KBM-7 (cell line): ENCODE measurements around the gene CDKAL1.
A peak's percentile ranks its signal among the peaks of the same experiment; 100 is the strongest.

Experiments used
- DNase-seq: peaks from one replicate; pipeline ENCODE4 v3.0.0-alpha.2; 2015
- in situ Hi-C: fragments of 300-500 bp; cut with MboI; formaldehyde crosslinking; loops from 2 replicates; pipeline ENCODE4 v1.14.3; 2020; ENCODE audit warnings: low sequenced_read_pairs, low pct_unique_long_range_greater_than_20kb, mixed read lengths

CDKAL1 gene

DNA sequence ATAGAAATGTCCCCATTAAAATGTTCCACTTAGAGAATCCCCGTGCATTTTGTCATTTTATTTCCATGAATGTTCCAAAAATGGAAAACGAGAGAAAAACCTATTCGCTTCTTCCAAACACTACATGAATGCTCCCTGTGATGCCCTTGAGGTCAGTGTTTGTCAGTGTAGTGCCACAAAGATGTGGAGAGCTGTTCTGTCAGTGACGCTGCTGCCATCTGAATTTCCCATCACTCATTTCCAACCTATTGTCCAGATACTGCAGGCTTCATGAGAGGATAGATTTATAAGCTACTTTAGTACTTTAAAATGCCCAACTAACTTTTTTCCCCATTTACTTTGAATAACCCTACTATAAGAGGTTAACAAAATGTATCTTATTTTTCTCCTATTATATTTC lies 335.8 kb downstream of the CDKAL1 start:
- no peak for DNase-seq
- in situ Hi-C loops, result no loop called here

DNA sequence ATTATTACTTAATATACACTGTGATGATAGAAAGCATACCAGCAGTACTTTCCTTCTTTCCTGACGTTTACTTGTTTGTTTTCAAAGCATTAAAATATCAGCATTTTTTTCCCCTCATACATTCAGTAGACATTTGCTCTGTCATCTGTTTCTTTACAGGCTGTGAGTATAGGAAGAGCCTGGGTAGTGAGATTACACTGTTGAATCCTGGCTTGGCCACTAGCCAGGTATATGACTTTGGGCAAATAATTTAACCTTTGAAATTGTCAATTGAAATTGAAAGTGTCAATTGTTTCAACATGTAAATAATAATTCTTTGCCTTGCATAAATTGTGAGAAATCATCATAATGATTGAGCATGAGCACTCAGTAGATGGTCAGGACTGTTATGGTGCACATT lies 336.2 kb downstream of the CDKAL1 start:
- no peak for DNase-seq
- in situ Hi-C loops, result no loop called here

DNA sequence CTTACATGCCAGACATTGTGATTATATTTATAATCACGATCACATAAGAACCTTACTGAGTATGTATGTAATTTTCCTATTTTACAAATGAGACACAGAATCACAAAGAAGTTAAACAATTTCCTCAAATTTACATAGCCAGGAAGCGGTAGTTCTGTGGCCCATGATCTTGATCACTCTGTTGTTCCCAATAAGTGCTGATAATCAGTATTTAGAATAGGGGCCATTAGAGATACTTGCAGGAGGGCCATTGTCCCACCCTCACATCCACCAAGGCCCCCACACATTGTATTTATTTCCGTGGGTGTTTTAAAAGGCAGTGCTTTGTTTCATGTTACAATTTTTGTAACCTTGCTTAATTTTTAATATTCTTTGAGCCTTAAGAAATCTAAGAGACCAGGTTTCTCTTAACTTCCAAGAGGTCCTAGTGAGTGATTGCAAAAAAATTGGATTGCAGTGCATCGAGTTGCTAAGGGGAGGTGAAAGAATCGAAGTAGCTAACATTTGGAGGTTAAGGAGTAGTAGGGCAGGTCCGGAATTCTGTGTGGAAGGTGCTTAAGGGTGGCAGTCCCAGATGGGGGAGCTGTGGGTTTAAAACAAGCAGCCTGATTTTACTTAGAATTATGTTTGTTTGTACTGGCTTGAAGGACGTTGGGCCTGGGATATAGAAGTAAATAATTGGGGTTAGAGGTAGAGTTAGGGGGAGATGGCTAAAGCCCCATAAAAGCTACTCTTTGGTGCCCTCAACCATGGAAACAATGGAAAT lies 339.4 kb downstream of the CDKAL1 start:
- in situ Hi-C loops, result no loop called here
- no peak for DNase-seq

DNA sequence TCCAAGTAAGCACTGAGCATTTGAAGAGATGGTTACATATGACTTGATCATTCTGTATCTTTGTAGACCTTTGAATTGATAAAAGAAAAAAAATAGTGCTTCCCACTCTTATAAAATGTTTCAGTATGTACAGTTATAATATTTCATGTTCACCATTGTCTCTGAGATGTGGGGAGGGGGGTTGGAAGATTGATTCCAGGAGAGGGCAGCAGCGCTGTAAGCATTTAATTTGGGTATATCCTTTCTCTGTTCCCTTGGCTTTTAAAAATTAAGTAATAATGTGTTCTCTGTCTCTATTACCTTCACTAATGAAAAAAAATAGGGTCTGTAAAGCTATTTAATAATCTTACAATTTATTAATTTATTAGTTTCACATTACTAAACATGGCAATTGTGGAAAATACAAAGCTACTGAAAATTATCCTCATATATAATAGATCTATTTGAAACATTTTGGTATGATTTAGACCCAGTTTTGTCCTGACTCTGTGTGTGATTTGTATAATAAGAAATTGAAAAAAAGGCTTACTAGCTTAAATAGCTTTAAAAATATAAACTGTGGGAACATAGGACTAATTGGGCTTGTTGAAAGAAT lies 341.2 kb downstream of the CDKAL1 start:
- peak; percentile 40 for DNase-seq
- in situ Hi-C loops, result no loop called here

DNA sequence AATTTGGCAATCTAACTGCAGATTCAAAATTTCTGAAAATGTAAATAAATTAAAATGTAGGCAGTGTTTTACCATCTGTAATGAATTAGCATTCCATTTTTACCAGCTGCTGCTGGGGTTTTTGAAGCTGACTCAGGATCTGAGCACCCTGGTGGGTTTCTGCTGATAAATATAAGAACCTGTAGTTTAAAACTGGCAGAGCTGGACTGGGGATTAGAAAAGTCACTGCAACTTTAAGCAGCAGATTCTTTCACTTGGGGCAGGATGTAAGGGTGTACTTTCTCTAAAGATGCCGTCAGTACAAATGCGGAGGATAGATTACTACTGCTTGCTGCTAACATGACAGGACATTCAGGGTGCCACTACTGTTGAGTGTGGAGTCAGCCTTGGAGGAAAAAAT lies 341.8 kb downstream of the CDKAL1 start:
- DNase-seq, result no peak
- in situ Hi-C loops, result no loop called here

DNA sequence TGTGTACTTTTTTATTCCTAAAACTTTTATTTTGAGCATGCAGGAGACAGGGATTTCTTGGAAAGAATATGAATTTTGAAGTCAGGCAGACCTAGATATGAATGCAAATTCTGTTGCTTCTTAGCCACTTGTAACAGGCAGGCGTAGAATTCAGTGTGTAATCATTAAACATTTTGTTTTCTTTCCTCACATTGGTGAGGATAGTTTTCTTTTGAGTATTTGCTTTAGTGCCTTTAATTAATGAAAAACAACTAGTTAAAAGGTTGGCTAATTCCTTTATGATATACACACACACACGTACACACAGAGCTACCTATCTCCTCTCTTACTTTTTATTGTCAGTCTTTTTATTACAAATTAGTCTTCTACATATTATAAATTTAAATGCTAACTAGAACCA lies 342.3 kb downstream of the CDKAL1 start:
- DNase-seq, result no peak
- in situ Hi-C loops, result no loop called here

DNA sequence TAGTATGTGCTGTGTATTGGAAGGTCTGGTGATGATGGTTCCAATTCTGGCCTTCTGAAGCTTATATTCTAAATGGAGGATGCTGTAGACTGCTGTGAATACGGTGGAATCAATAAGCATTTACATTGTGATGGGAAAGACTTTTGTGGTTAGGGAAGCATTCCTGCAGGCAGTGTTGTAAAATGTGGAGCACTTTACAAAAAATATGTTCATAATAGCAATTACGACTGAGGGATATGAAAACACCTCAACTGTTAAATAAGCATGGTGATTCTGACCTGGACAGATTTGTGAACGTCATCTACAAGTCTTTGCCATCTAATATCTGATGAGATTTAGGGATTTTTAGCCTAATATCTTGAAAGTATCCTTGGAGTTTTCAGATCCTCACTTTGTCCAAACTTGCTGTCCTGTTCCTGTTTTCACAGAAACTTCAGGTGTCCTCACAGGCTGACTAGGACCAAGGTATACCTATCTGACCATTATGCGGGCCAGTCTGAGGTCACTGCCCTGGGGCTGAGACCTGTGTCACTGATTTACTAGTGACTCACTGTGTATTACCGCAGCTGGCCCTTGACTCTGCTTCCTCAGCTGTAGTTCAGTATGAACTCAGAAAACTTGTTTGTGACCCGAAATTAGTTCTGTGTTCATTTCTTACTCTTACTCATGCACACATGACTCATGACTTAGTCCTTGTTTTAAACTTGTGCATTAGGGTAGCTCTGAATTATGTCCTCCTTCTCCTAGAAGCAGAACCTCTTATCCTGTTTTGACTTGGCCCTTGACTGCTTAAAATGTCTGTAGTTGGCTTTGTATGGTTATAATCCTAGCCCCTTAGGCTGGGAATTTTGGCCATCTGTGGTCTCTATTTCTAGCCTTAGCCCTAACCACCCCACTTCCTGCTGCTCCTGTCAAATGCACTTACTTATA lies 343.0 kb downstream of the CDKAL1 start:
- in situ Hi-C loops, result no loop called here
- peak; percentile 8 for DNase-seq

DNA sequence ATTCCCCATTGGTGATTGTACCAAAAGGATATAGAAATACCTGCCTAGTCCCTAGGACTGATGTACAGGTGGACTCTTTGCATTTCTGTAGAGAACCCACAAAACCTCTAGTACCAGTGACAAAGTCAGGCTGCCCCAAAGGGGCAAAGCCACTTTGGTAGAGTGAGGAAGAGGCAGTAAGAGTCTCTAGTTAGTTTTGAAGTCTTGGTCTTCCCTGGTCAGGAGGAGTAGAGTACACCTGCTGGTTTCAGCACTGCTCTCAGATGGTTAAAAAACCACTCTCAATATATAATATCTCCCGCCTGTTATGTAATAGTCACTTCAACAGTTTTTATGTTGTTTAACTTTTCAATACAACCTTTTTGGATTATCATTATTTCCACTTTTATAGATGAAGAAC lies 344.9 kb downstream of the CDKAL1 start:
- DNase-seq, result no peak
- in situ Hi-C loops, result no loop called here

DNA sequence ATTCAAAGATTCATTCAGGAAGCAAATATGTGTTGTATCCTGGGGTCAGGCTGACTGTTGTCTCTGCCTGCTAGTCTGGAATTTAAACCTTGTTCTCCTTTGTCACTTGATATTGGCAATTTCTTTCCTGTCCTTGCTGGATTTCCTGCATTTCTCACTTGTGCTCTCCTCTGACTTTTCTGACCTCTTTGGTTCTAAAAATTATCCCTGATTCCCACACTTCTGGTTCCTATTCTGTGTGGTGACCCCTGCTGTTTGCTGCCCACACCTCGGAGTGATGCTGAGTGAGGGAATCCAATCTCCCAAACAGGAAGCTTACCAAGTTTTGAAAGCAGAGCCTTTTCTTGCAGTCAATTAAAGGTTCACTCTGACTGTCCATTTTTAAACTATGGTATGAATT lies 345.3 kb downstream of the CDKAL1 start:
- DNase-seq, result peak; percentile 4
- in situ Hi-C loops, result no loop called here

DNA sequence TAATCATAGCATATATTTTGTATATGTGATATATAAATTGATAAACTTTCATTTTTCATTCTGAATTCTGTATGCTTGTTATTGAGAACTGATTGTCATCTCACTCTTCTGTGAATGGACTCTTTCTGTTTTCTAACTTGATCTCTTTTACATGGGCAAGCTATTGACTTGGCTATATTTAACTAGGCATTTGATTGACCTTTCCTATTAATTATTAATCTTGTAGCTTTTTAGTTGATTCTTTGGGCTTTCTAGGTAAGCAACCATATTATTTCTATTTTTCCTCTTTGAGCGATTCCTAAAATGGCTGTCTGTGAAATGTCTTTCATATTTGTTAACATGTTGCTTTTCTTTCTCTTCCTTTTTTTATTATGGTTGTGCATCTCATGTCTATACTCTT lies 347.1 kb downstream of the CDKAL1 start:
- in situ Hi-C loops, result no loop called here
- no peak for DNase-seq

DNA sequence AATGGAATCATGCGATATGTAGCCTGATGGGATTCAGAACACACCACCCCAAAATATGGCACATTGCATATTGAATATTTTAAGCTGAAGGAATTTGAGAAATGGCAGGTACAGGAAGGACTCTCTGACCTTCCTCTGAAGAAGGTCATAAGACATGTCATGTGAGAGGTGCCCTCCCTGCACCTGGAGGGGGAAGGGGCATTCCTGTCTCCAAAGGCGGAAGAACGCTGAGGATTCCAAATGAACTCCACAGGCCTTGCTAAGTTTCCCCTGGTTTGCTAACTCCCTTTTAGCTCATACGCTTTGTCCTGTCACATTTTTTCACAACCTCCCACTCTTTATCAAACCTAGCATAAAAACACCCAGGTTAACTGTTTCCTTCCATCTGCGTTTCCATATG lies 347.8 kb downstream of the CDKAL1 start:
- DNase-seq, result no peak
- in situ Hi-C loops, result no loop called here

DNA sequence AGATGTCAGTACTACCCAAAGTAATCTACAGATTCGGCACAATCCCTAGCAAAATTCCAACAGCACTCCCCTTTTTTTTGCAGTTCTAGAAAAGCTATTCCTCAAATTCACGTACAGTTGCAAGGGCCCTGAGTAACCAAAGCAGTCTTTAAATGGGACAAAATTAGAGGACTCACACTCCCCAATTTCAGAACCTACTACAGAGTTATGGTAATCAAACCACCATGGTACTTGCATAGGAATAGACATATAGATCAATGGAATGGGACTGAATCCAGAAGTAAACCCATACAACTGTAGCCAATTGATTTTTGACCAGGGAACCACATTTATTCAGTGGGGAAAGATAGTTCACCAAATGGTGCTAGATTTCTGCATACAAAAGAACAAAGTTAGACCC lies 350.8 kb downstream of the CDKAL1 start:
- no peak for DNase-seq
- in situ Hi-C loops, result no loop called here

DNA sequence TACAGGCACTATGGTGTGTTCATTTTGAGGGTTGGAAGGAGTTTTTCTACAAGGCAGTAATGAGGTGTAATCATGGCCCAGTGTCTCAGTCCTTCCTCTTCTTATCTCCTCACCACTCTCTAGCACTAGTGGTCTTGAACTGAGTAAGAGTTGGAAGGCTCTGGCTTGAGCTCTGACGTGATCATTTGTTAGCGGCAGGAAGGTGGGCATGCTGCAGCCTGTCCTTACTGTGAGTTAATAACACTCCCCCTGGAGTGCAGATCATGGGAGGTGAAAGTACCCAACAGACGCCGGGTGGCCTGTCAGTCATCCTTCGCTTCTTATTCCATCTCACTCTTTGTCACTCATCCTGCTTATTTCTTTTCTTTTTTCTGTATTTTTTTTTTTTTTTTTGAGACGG lies 356.9 kb downstream of the CDKAL1 start:
- in situ Hi-C loops, result no loop called here
- no peak for DNase-seq

DNA sequence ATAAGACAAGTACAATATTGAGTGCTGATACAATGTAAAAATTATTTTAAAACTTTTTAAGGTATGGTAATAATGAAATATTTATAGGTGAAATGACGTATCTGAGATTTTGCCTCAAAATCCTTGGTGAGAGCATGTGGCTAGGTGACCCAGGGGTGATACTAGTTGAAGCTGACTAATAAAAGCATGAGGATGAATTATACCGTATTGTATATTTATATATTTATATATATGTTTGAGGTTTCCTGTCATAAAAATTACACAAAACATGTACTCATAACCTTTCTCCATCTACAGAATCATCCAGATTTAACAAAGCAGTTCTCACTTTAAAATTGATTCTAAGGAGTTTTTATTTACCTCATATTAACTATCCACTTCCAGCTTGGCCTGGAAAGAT lies 358.1 kb downstream of the CDKAL1 start:
- in situ Hi-C loops, result no loop called here
- no peak for DNase-seq

DNA sequence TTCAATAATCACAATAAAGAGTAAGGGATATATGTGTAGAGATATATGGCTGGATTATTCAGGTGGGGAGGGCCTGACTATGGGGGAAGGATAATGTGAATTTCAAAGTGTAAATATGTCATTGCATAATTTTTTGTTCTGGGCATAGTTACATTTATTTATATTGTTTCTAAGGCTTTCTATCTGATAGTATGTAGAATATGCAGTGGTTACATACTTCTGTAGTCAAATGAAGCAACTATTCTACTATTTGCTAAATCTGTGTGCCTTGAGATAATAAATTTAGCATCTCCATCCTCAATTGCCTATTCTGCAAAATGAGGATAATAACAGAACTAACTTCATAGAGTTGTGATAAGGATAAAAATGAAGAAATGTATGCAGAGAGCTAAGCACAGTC lies 359.2 kb downstream of the CDKAL1 start:
- in situ Hi-C loops, result no loop called here
- no peak for DNase-seq

DNA sequence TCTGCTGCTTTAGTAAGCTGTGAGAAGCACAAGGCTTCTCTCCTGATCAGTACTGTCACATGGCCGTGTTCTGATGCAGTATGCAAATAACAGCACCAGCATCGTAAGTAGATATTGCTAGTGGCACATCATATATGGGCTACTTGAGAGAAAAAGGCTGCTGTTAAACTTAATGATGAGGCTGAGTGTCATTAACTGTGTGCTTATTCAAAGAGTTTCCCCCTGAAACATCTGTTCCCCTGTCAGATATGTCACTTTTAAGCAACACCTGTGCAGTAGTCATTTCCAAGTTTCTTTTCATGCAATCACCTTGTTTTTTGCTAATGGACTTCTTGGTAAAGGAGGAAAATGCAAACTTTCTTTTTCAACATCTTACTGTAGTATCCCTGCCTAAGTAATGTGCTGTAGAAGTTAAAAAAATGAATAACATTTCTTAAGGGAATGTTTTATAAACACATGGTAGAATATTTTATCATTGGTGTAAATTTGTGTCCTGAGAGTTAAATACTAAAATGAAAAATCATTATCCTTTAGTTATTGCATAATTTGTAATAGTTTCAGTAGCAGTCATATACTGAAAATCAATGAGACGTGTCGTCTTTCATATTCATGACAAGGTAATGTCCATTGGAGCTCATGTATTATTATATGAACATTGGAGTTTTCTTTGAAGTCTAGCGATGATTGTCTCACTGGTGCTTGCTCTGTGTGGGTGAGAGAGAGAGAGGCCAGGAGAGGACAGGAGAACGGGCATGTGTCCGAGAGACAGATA lies 366.3 kb downstream of the CDKAL1 start:
- in situ Hi-C loops, result no loop called here
- DNase-seq, result no peak

DNA sequence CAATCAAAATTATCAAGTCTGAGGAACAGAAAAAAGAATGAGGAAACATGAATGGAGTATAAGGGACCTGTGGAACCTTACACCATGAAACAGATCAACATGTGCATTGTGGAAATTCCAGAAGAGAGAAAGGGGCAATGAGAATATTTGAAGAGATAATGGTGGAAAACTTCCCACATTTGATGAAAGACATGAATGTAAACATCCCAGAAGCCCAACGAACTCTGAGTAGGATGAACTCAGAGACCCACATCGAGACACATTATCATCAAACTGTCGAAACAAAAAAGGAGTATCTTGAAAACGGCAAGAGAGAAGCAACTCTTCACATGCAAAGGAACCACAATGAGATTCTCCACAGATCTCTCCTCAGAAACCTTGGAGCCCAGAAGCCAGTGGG lies 371.1 kb downstream of the CDKAL1 start:
- in situ Hi-C loops, result no loop called here
- DNase-seq, result no peak

DNA sequence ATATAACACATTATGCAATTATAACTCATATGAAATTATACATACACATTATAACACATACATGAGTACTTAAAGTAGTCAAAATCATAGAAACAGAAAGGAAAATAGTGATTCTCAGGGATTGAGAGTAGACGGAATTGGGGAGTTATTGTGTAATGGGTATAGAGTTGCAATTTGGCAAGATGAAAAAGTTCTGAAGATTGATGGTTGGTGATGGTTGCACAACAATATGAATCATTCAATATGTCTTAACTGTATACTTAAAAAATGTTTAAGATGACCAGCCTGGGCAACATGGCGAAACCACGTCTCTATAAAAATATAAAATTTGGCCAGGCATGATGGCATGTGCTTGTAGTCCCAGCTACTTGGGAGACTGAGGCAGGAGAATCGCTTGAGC lies 372.7 kb downstream of the CDKAL1 start:
- DNase-seq, result no peak
- in situ Hi-C loops, result no loop called here

DNA sequence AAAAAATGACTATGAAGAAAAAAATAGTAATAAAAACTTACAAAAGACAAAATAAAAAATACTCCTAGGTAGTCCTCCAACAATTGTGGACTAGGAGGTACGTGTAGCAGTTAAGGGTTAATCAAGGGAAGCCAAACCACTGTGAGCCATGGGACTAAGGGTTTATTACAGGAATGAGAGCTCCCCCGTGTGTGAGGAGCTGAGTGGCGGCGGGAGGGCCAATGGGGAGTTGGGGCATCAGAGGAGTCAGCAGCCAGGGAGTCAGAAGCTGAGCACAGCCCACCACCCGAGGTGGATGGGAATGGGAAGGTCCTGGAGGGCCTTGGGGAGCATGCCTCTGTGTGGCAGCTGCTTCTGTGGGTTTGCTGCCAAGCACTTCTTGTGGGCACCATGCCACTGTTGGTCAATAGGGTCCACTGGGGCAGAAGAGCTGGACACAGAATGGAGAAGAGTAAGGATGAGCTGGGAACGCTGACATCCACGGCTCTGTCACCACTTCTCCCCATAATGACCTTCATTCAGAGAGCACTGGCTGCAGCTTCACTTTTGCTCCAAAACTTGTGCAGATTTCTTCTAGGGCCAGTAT lies 373.3 kb downstream of the CDKAL1 start:
- no peak for DNase-seq
- in situ Hi-C loops, result no loop called here
